Colonic mucosa (tissue), 4 donors: ENCODE results near the gene ROBO1. TPM values are rescaled to one million over a fixed set of nuclear protein-coding genes. Genes with fewer than 3 reads are reported as not detected.
"Not testable (repeated sequence)": the region's sequence is repeated elsewhere in the genome, so short reads cannot be mapped to it uniquely, and the experiment has no call there.

ENCODE experiments used
- DNase-seq: peaks from one replicate; pipeline ENCODE4 v3.0.0-alpha.2; 2020
- H3K27ac ChIP-seq: fragments of 200-600 bp; one replicate; pipeline ENCODE4 v1.8.0; 2021
- H3K27me3 ChIP-seq: fragments of 200-600 bp; one replicate; pipeline ENCODE4 v1.8.0; 2021
- H3K36me3 ChIP-seq: fragments of 200-600 bp; one replicate; pipeline ENCODE4 v1.8.0; 2021
- H3K4me1 ChIP-seq: fragments of 200-600 bp; one replicate; pipeline ENCODE4 v1.8.0; 2021; ENCODE audit warnings: mild to moderate bottlenecking
- H3K4me3 ChIP-seq: fragments of 200-600 bp; one replicate; pipeline ENCODE4 v1.8.0; 2021
- H3K9ac ChIP-seq, 2 donors: one replicate each; pipeline ENCODE4 v1.7.0; 2013; ENCODE audit warnings: control low read depth in 2 of 2, low read depth in 2 of 2, low read length in 2 of 2
- H3K9me3 ChIP-seq: fragments of 200-600 bp; one replicate; pipeline ENCODE4 v1.8.0; 2021
- CTCF ChIP-seq: fragments of 200-600 bp; IDR thresholded peaks from one replicate; pipeline ENCODE4 v1.8.0; 2022; ENCODE audit warnings: antibody characterized with exemption, mild to moderate bottlenecking
- intact Hi-C: fragments of 100-400 bp; cut with DNase I; formaldehyde crosslinking; loops from one replicate; pipeline ENCODE4 v1.14.1; 2022
- total RNA-seq, 2 donors: library from RNA; stranded (reverse); fragmentation: NEBNext Ultra II Directional in 1 of 2; extraction: Animal tissue kit (Norgen Biotek cat#: 25700) in 1 of 2; gene quantifications; one replicate each; pipeline ENCODE4 v1.2.1, GENCODE V29; 2021
- donor health status: healthy.
- donor health status: DM: no; HTN: no; CAD: no.
- donor health status: DM: no; HTN: no; CAD: no.

Gene ROBO1
- total RNA-seq, 2 donors from 2014 or later: 8.1 to 9.4 TPM

- no peaks in the 10 kb centered on the region for H3K36me3 ChIP-seq
- intact Hi-C loops: no loop called here
- TF ChIP-seq CTCF: no peak
- H3K9ac ChIP-seq: no peak overlapping the region
- H3K27me3 ChIP-seq: no peaks in the 10 kb centered on the region
- H3K4me1 ChIP-seq: no peaks in the 10 kb centered on the region
- DNase-seq: no peak
- no peak overlapping the region for H3K27ac ChIP-seq
- no peak overlapping the region for H3K4me3 ChIP-seq
- no peaks in the 10 kb centered on the region for H3K9me3 ChIP-seq
Observed at GRCh38 chr3:78889348-78889747, 878.5 kb downstream of the ROBO1 start.

GRCh38 chr3:78888635-78889034 is 879.2 kb downstream of the ROBO1 start:
- Histone ChIP-seq H3K4me3 (no peak overlapping the region), H3K27me3 (no peaks in the 10 kb centered on the region), H3K27ac (no peak overlapping the region), H3K36me3 (no peaks in the 10 kb centered on the region), H3K4me1 (no peaks in the 10 kb centered on the region), H3K9ac (no peak overlapping the region), H3K9me3 (no peaks in the 10 kb centered on the region)
- intact Hi-C loops: no loop called here
- DNase-seq: no peak
- TF ChIP-seq CTCF: no peak

GRCh38 chr3:78887547-78888011 is 880.2 kb downstream of the ROBO1 start:
- no peaks in the 10 kb centered on the region for H3K4me1 ChIP-seq
- no peaks in the 10 kb centered on the region for H3K36me3 ChIP-seq
- DNase-seq: no peak
- no peak for TF ChIP-seq CTCF
- H3K9me3 ChIP-seq: no peaks in the 10 kb centered on the region
- H3K27me3 ChIP-seq: no peaks in the 10 kb centered on the region
- intact Hi-C loops: no loop called here
- H3K4me3 ChIP-seq: no peak overlapping the region
- H3K9ac ChIP-seq: no peak overlapping the region
- H3K27ac ChIP-seq: no peak overlapping the region

GRCh38 chr3:78887029-78887428 is 880.8 kb downstream of the ROBO1 start:
- DNase-seq: no peak
- no peak for TF ChIP-seq CTCF
- H3K4me1 ChIP-seq: no peaks in the 10 kb centered on the region
- no peak overlapping the region for H3K4me3 ChIP-seq
- no peak overlapping the region for H3K27ac ChIP-seq
- H3K9ac ChIP-seq: no peak overlapping the region
- no peaks in the 10 kb centered on the region for H3K36me3 ChIP-seq
- intact Hi-C loops: no loop called here
- no peaks in the 10 kb centered on the region for H3K9me3 ChIP-seq
- H3K27me3 ChIP-seq: no peaks in the 10 kb centered on the region

- H3K9me3 ChIP-seq, DNase-seq, intact Hi-C loops, H3K27ac ChIP-seq, H3K27me3 ChIP-seq, H3K4me1 ChIP-seq, H3K4me3 ChIP-seq, H3K9ac ChIP-seq, H3K36me3 ChIP-seq: not testable (repeated sequence)
Observed at GRCh38 chr3:78884567-78884966, 883.2 kb downstream of the ROBO1 start.

GRCh38 chr3:78882251-78882650 is 885.5 kb downstream of the ROBO1 start:
- H3K27ac ChIP-seq: no peak overlapping the region
- no peak for DNase-seq
- no peaks in the 10 kb centered on the region for H3K4me1 ChIP-seq
- intact Hi-C loops: no loop called here
- H3K9ac ChIP-seq: no peak overlapping the region
- no peak for TF ChIP-seq CTCF
- H3K4me3 ChIP-seq: no peak overlapping the region
- no peaks in the 10 kb centered on the region for H3K36me3 ChIP-seq
- H3K27me3 ChIP-seq: no peaks in the 10 kb centered on the region
- no peaks in the 10 kb centered on the region for H3K9me3 ChIP-seq
